ENCODE results near the gene ZSCAN5A. TPM values are rescaled to one million over a fixed set of nuclear protein-coding genes. Genes with fewer than 3 reads are reported as not detected.

The ZSCAN5A gene
- total RNA-seq, 1 donor from 2014 or later = 6.6 TPM

DNA sequence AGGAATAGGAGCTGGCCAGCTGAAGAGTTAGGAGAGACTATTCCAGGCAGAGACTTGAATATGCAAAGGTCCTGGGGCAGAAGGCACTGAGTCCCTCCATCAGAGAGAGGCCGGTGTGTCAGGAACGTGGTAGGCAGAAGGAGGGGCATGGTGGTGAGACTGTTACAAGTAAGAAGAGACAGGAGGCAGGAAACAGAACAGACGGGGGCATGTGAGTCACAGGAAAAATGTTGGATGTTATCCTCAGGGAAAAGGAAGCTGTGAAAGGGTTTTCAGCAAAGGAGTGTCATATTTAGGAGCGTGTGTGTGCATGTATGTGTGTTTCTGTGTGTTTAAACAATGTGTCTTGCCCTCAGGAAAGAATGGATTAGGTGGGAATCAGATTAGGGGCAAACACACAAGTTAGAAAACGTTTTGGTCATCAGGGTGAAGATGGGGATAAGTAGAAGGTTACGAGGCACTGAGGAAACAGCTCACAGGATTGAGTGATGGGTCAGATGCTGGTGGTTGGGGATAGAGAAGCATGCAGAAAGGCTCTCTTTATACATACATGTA lies 41.0 kb downstream of the ZSCAN5A start:
- FAIRE-seq (no peak), DNase-seq (ENCODE audit: low read depth) (peak; percentile 36)
- Mint-ChIP-seq H3K36me3 (ENCODE audit: low read depth, unreplicated experiment) (peaks cover 15% of the 10 kb centered on the region), H3K9me3 (ENCODE audit: unreplicated experiment) (peaks cover 10% of the 10 kb centered on the region), H3K4me3 (ENCODE audit: unreplicated experiment) (no peak overlapping the region), H3K4me1 (ENCODE audit: low read depth, unreplicated experiment) (peaks cover 9% of the 10 kb centered on the region), H3K27me3 (ENCODE audit: low read depth, unreplicated experiment) (no peaks in the 10 kb centered on the region), H3K27ac (ENCODE audit: unreplicated experiment) (peak overlapping the region; percentile 49)
- TF ChIP-seq EZH2 (IDR thresholded peaks at IDR 0.05; ENCODE audit: insufficient read depth, low read length) (no peak), CTCF (IDR thresholded peaks at IDR 0.05; ENCODE audit: insufficient read depth, low read depth, low read length) (no peak)
- no peaks in the 10 kb centered on the region for H3K36me3 ChIP-seq (ENCODE audit: insufficient read depth, low read length)
- no peak overlapping the region for H3K4me3 ChIP-seq (ENCODE audit: insufficient read depth, low read depth, low read length)
- H3K79me2 ChIP-seq (ENCODE audit: insufficient read depth, low read length) = no peaks in the 10 kb centered on the region
- no peaks in the 10 kb centered on the region for H3K9me3 ChIP-seq (ENCODE audit: insufficient read depth, low read depth, low read length)
- H3K4me1 ChIP-seq (ENCODE audit: insufficient read depth, low read length) = peaks cover 4% of the 10 kb centered on the region
- no peak overlapping the region for H3K9ac ChIP-seq (ENCODE audit: low read length)
- no peak overlapping the region for H2AFZ ChIP-seq (ENCODE audit: low read depth, low read length)
- peak overlapping the region; percentile 24 for H3K4me2 ChIP-seq (ENCODE audit: low read length)
- no peaks in the 10 kb centered on the region for H3K27me3 ChIP-seq (ENCODE audit: insufficient read depth, low read length)
- no peak overlapping the region for H3K27ac ChIP-seq (ENCODE audit: low read depth, low read length)
- no peaks in the 10 kb centered on the region for H4K20me1 ChIP-seq (ENCODE audit: insufficient read depth, low read length)

DNA sequence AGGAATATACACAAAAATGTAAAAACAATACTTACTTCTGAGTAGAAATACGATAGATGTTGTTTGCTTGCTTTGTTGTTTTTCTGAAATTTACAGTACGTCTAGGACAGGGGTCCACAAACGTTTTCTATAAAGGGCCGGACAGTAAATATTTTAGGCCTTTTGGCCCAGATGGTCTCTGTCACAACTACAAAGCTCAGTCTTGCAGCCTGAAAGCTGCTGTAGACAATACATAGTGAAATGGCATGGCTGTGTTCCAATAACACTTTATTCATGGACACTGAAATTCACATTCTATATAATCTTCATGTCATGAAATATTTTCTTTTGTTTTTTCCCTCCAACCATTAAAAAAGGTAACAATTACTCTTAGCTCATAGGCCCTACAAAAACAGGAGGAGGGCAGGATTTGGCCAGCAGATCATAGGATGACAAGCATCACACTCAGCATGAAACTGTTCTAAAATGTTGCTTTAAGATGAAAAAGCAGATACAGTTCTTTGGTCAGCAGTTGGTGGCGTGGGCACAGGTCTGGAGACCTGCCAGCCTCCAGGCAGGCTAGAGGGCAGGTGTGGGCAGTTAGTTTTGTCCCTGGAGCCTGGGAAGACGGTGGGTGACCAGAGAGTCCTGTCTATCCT lies 42.4 kb downstream of the ZSCAN5A start, which contains the start of gene EDDM13:
TSS of gene EDDM13 (plus strand) at position 588 of the 638 bp plus-strand sequence. CDS start 87 bp downstream, outside the sequence.
- TF ChIP-seq EZH2 (IDR thresholded peaks at IDR 0.05; ENCODE audit: insufficient read depth, low read length) (no peak), CTCF (IDR thresholded peaks at IDR 0.05; ENCODE audit: insufficient read depth, low read depth, low read length) (no peak)
- peaks cover 15% of the 10 kb centered on the region for H3K36me3 Mint-ChIP-seq (ENCODE audit: low read depth, unreplicated experiment)
- H3K4me2 ChIP-seq (ENCODE audit: low read length) = peak within 1 kb of the TSS; percentile 24
- H3K4me1 Mint-ChIP-seq (ENCODE audit: low read depth, unreplicated experiment) = peaks cover 9% of the 10 kb centered on the region
- DNase-seq (ENCODE audit: low read depth) = no peak
- no peak within 1 kb of the TSS for H3K27ac ChIP-seq (ENCODE audit: low read depth, low read length)
- no peak within 1 kb of the TSS for H3K9ac ChIP-seq (ENCODE audit: low read length)
- H3K27ac Mint-ChIP-seq (ENCODE audit: unreplicated experiment) = peak within 1 kb of the TSS; percentile 49
- no peak within 1 kb of the TSS for H2AFZ ChIP-seq (ENCODE audit: low read depth, low read length)
- H4K20me1 ChIP-seq (ENCODE audit: insufficient read depth, low read length) = no peaks in the 10 kb centered on the region
- no peak for FAIRE-seq
- no peaks in the 10 kb centered on the region for H3K79me2 ChIP-seq (ENCODE audit: insufficient read depth, low read length)
- H3K36me3 ChIP-seq (ENCODE audit: insufficient read depth, low read length) = no peaks in the 10 kb centered on the region
- H3K4me3 Mint-ChIP-seq (ENCODE audit: unreplicated experiment) = no peak within 1 kb of the TSS
- no peaks in the 10 kb centered on the region for H3K27me3 ChIP-seq (ENCODE audit: insufficient read depth, low read length)
- H3K4me1 ChIP-seq (ENCODE audit: insufficient read depth, low read length) = peaks cover 4% of the 10 kb centered on the region
- H3K4me3 ChIP-seq (ENCODE audit: insufficient read depth, low read depth, low read length) = no peak within 1 kb of the TSS
- peaks cover 10% of the 10 kb centered on the region for H3K9me3 Mint-ChIP-seq (ENCODE audit: unreplicated experiment)
- no peaks in the 10 kb centered on the region for H3K9me3 ChIP-seq (ENCODE audit: insufficient read depth, low read depth, low read length)
- H3K27me3 Mint-ChIP-seq (ENCODE audit: low read depth, unreplicated experiment) = no peaks in the 10 kb centered on the region

DNA sequence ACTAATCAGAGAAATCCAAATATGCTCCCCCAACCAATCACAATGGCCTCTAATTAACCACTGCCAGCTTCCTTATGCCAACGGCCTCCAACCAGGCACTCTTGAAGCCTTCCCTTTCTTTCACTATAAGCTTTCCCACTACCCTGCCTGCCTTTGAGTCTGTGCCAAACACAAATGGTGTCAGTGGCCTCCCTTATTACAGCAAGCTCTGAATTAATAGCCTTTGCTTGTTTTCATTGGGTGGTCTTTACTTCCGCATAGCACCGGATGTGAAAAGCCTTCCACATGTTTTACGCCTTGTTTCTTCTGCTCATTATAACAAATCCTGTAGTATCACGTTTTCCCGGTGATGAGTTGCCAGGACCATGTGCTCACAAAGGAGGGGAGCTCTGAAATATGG lies 43.5 kb downstream of the ZSCAN5A start:
- Histone ChIP-seq H4K20me1 (ENCODE audit: insufficient read depth, low read length) (no peaks in the 10 kb centered on the region), H3K9ac (ENCODE audit: low read length) (no peak overlapping the region), H3K4me3 (ENCODE audit: insufficient read depth, low read depth, low read length) (no peak overlapping the region), H3K27ac (ENCODE audit: low read depth, low read length) (no peak overlapping the region), H3K4me1 (ENCODE audit: insufficient read depth, low read length) (peaks cover 4% of the 10 kb centered on the region), H2AFZ (ENCODE audit: low read depth, low read length) (no peak overlapping the region), H3K9me3 (ENCODE audit: insufficient read depth, low read depth, low read length) (no peaks in the 10 kb centered on the region), H3K36me3 (ENCODE audit: insufficient read depth, low read length) (no peaks in the 10 kb centered on the region), H3K4me2 (ENCODE audit: low read length) (no peak overlapping the region), H3K27me3 (ENCODE audit: insufficient read depth, low read length) (no peaks in the 10 kb centered on the region), H3K79me2 (ENCODE audit: insufficient read depth, low read length) (no peaks in the 10 kb centered on the region)
- Mint-ChIP-seq H3K4me1 (ENCODE audit: low read depth, unreplicated experiment) (peaks cover 9% of the 10 kb centered on the region), H3K27me3 (ENCODE audit: low read depth, unreplicated experiment) (no peaks in the 10 kb centered on the region), H3K36me3 (ENCODE audit: low read depth, unreplicated experiment) (peaks cover 14% of the 10 kb centered on the region), H3K27ac (ENCODE audit: unreplicated experiment) (no peak overlapping the region), H3K4me3 (ENCODE audit: unreplicated experiment) (no peak overlapping the region), H3K9me3 (ENCODE audit: unreplicated experiment) (peaks cover 10% of the 10 kb centered on the region)
- TF ChIP-seq CTCF (IDR thresholded peaks at IDR 0.05; ENCODE audit: insufficient read depth, low read depth, low read length) (no peak), EZH2 (IDR thresholded peaks at IDR 0.05; ENCODE audit: insufficient read depth, low read length) (no peak)
- no peak for FAIRE-seq
- no peak for DNase-seq (ENCODE audit: low read depth)

Data from astrocyte (in vitro differentiated cells and primary cell).